Muscle of arm (tissue), 12 donors: ENCODE results near the gene AHCY. TPM values are rescaled to one million over a fixed set of nuclear protein-coding genes. Genes with fewer than 3 reads are reported as not detected.
"Not testable (repeated sequence)": the region's sequence is repeated elsewhere in the genome, so short reads cannot be mapped to it uniquely, and the experiment has no call there.

Experiments
- DNase-seq: peaks from one replicate; pipeline ENCODE4 v3.0.0-alpha.2; 2013
- polyA plus RNA-seq, 12 donors: library from polyadenylated mRNA; unstranded; fragments of 120-200 nt; gene quantifications; one replicate each; pipeline ENCODE4 v1.2.1, GENCODE V29; 2013; ENCODE audit not compliant: insufficient read length in 12 of 12

Gene AHCY
- polyA plus RNA-seq, 12 donors: 123 to 216 (median 175) TPM; not detected in 1

- not testable (repeated sequence) for DNase-seq
Measured at GRCh38 chr20:34330861-34331544, 27.8 kb upstream of the AHCY start.

- no peak for DNase-seq
Measured at GRCh38 chr20:34328928-34329677, 25.9 kb upstream of the AHCY start.

- not testable (repeated sequence) for DNase-seq
Measured at GRCh38 chr20:34328207-34328606, 25.1 kb upstream of the AHCY start.

- no peak for DNase-seq
Measured at GRCh38 chr20:34324541-34324940, 21.4 kb upstream of the AHCY start.

- DNase-seq: no peak
Measured at GRCh38 chr20:34322267-34323105, 19.3 kb upstream of the AHCY start.

GRCh38 chr20:34320861-34321260, 17.7 kb upstream of the AHCY start:
- no peak for DNase-seq

- DNase-seq: no peak
Measured at GRCh38 chr20:34318609-34319443, 15.7 kb upstream of the AHCY start.

GRCh38 chr20:34316196-34316814, 13.2 kb upstream of the AHCY start:
- DNase-seq: no peak

GRCh38 chr20:34315236-34315635, 12.1 kb upstream of the AHCY start:
- DNase-seq: no peak

GRCh38 chr20:34312544-34313217, 9.5 kb upstream of the AHCY start:
- peak; percentile 86 for DNase-seq

GRCh38 chr20:34312024-34312460, 8.9 kb upstream of the AHCY start:
- DNase-seq: no peak

- DNase-seq: no peak
Measured at GRCh38 chr20:34311118-34312023, 8.2 kb upstream of the AHCY start.

- no peak for DNase-seq
Measured at GRCh38 chr20:34310481-34311117, 7.4 kb upstream of the AHCY start.

GRCh38 chr20:34309691-34310090, 6.5 kb upstream of the AHCY start:
- no peak for DNase-seq

- no peak for DNase-seq
Measured at GRCh38 chr20:34305333-34306230, 2.4 kb upstream of the AHCY start.

- no peak for DNase-seq
Measured at GRCh38 chr20:34302312-34302722, 838 bp downstream of the AHCY start.

- DNase-seq: no peak
Measured at GRCh38 chr20:34301587-34302311, 1.4 kb downstream of the AHCY start.
